ENCODE measurements around the gene SKAP2.

Gene SKAP2

GRCh38 chr7:26864309-26865093 lies at the start of gene SKAP2:
Gene SKAP2, minus strand, starts transcription at chr7:26864590. Its CDS starts 161 bp downstream, at chr7:26864429.
- peak; percentile 99 for DNase-seq

- DNase-seq: no peak
Observed at GRCh38 chr7:26912933-26913536, 48.6 kb upstream of the SKAP2 start.

- no peak for DNase-seq
Observed at GRCh38 chr7:26912338-26912737, 47.9 kb upstream of the SKAP2 start.

- DNase-seq: no peak
Observed at GRCh38 chr7:26910221-26910620, 45.8 kb upstream of the SKAP2 start.

GRCh38 chr7:26900251-26900650 lies 35.9 kb upstream of the SKAP2 start:
- peak; percentile 69 for DNase-seq

- no peak for DNase-seq
Observed at GRCh38 chr7:26899519-26899918, 35.1 kb upstream of the SKAP2 start.

GRCh38 chr7:26898891-26899290 lies 34.5 kb upstream of the SKAP2 start:
- DNase-seq: no peak

- no peak for DNase-seq
Observed at GRCh38 chr7:26897928-26898327, 33.5 kb upstream of the SKAP2 start.

- no peak for DNase-seq
Observed at GRCh38 chr7:26891400-26892350, 27.3 kb upstream of the SKAP2 start.

GRCh38 chr7:26880852-26881251 lies 16.5 kb upstream of the SKAP2 start:
- no peak for DNase-seq

- DNase-seq: no peak
Observed at GRCh38 chr7:26879671-26880070, 15.3 kb upstream of the SKAP2 start.

- DNase-seq: no peak
Observed at GRCh38 chr7:26868841-26869495, 4.6 kb upstream of the SKAP2 start.

- DNase-seq: no peak
Observed at GRCh38 chr7:26865094-26865388, 651 bp upstream of the SKAP2 start.

GRCh38 chr7:26863518-26864308 lies 677 bp downstream of the SKAP2 start:
- peak; percentile 70 for DNase-seq

GRCh38 chr7:26862834-26863233 lies 1.6 kb downstream of the SKAP2 start:
- DNase-seq: no peak

GRCh38 chr7:26861050-26861449 lies 3.3 kb downstream of the SKAP2 start:
- no peak for DNase-seq

- peak; percentile 44 for DNase-seq
Observed at GRCh38 chr7:26860361-26860760, 4.0 kb downstream of the SKAP2 start.

- DNase-seq: no peak
Observed at GRCh38 chr7:26859720-26860119, 4.7 kb downstream of the SKAP2 start.

GRCh38 chr7:26858735-26859134 lies 5.7 kb downstream of the SKAP2 start:
- no peak for DNase-seq

GRCh38 chr7:26858241-26858715 lies 6.1 kb downstream of the SKAP2 start:
- no peak for DNase-seq

- no peak for DNase-seq
Observed at GRCh38 chr7:26857506-26858240, 6.7 kb downstream of the SKAP2 start.

- no peak for DNase-seq
Observed at GRCh38 chr7:26857170-26857505, 7.3 kb downstream of the SKAP2 start.
